Activated CD4-positive, alpha-beta T cell treated with anti-CD3 and anti-CD28 coated beads, Interleukin-2, amount 10 ng/mL, durations not matched to agents 7 days and 5 days (primary cell): ENCODE data around the gene SLC35B2. TPM values are rescaled to one million over a fixed set of nuclear protein-coding genes. Genes with fewer than 3 reads are reported as not detected.

Experiments
- CTCF ChIA-PET: fragments of 350-600 bp; sonication (Branson Sonifier 250); formaldehyde crosslinking; loops from one replicate; lab custom pipeline; 2021; ENCODE audit warnings: antibody characterized with exemption; lab: Charles Lee
- POLR2A ChIA-PET: fragments of 350-600 bp; sonication (Branson Sonifier 250); formaldehyde crosslinking; loops from one replicate; lab custom pipeline; 2021; ENCODE audit warnings: antibody characterized with exemption; lab: Charles Lee
- DNase-seq: peaks from one replicate; pipeline ENCODE4 v3.0.0-alpha.2; 2020
- H3K27ac Mint-ChIP-seq: one replicate; pipeline ENCODE4 v1.8.0; 2021; ENCODE audit warnings: mild to moderate bottlenecking, moderate library complexity, mixed read lengths
- H3K27me3 Mint-ChIP-seq: one replicate; pipeline ENCODE4 v1.8.0; 2021; ENCODE audit warnings: mixed read lengths
- H3K36me3 Mint-ChIP-seq: one replicate; pipeline ENCODE4 v1.8.0; 2021; ENCODE audit warnings: low read depth, mixed read lengths
- H3K4me1 Mint-ChIP-seq: one replicate; pipeline ENCODE4 v1.8.0; 2021; ENCODE audit warnings: mixed read lengths
- H3K4me3 Mint-ChIP-seq: one replicate; pipeline ENCODE4 v1.8.0; 2021; ENCODE audit warnings: mild to moderate bottlenecking, moderate library complexity, mixed read lengths
- H3K9me3 Mint-ChIP-seq: one replicate; pipeline ENCODE4 v1.8.0; 2021; ENCODE audit warnings: mixed read lengths
- total RNA-seq, 2 experiments: library from RNA; stranded (reverse); gene quantifications; one replicate each; pipeline ENCODE4 v1.2.3, GENCODE V29; 2021

SLC35B2 gene
- total RNA-seq, 2 experiments from 2014 or later = 29.5 to 30.1 TPM

DNA sequence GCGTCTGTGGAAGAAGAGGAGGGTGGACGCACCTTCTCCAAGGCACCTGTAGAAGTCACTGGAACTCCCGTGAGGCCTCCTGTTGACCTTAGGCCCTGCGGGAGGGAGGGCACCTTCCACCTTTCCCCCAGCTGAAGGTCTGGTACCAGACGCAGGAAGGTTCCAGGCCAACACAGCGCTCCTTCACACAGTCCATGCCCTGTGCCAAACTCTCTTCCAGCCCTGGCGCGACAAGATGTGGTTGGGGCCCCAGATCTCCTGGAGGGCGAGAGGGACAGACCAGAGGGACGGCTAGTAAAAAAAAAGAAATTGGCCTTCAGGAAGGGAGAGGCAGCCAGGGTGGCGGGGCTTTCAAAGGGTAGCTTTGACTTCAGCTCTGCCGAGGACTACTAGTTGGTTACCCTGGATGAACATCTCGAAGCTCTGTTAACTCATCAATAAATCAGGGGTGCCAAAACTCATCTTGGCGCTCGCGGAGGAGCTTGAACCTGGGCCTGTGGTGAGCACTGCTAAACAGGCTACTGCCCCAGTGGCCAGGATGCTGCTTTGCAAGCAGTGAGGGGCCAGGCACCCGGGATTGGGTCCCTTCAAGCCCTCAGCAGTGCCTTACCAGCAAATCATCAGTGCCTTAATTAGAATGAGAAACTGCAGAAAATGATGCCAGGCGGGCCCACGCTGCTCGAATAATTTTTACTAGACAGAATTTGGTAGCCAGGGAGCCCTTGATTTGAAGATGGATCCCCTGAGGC lies 40.9 kb upstream of the SLC35B2 start:
- POLR2A ChIA-PET = no interaction called here
- Mint-ChIP-seq H3K4me3 (no peak overlapping the region), H3K9me3 (no peaks in the 10 kb centered on the region), H3K4me1 (peaks cover 8% of the 10 kb centered on the region), H3K36me3 (peaks cover 15% of the 10 kb centered on the region), H3K27ac (no peak overlapping the region), H3K27me3 (peaks cover 41% of the 10 kb centered on the region)
- CTCF ChIA-PET = interaction anchor here (0.6 to 2.0 kb wide), 5 partner anchors 16 to 198 kb away, joined by 3 to 6 read pairs (median 4); no protein-coding TSS in a partner anchor
- DNase-seq = no peak

DNA sequence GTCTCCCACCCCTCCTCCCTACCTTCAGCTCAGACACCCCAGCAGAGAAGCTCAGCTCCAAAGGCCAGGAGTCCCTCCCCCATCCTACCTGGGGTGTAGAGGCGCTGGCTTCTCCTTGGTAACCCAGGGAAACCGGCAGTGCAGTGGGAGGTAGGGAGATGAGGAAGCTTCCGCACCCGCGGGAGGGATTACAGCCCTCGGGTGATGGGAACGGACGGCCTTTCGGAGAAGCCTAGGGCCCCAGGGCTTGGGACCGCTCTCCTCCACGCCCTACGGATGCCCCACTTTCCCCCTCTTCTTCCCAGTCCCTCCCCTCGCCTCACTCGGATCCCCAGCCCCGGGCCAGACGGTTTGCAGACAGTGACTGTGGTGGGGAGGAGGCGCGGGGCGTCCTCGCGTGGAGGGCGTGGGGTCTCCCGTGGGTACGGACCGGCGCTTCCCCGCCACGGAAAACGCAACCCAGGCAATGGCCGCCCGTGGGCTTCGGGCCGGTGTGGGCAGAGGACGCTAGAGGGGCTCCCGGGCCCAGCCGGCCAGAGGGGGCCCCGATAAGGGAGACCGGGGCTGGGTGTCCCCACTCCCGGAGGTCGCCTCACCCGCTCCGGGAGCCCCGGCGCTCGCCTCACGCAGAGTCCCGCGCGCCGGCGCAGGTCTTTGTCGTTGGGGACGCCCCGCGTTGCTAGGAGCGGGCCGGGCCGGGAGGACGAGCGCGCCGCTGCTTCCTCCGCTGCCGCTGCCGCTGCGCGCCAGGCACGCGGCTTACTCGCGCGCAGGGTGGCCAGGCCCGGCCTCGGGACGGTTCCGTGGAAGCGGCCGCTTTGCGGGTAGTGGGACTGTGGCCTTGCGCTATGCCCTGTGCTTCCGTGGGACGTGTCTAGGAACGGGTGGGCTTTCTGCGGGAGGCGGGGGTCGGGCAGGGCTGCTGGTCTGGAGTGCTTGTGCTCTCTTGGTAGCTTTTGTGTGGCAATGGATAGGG lies 40.0 kb upstream of the SLC35B2 start:
- ChIA-PET POLR2A (no interaction called here), CTCF (interaction anchor here (1.0 to 2.0 kb wide), 6 partner anchors 12 to 42 kb away, joined by 3 to 6 read pairs (median 4); partner anchors contain the start of gene AARS2)
- H3K4me1 Mint-ChIP-seq = peaks cover 8% of the 10 kb centered on the region
- DNase-seq = peak; percentile 45
- peak overlapping the region; percentile 27 for H3K4me3 Mint-ChIP-seq
- no peak overlapping the region for H3K27ac Mint-ChIP-seq
- peaks cover 14% of the 10 kb centered on the region for H3K36me3 Mint-ChIP-seq
- peaks cover 43% of the 10 kb centered on the region for H3K27me3 Mint-ChIP-seq
- H3K9me3 Mint-ChIP-seq = no peaks in the 10 kb centered on the region

DNA sequence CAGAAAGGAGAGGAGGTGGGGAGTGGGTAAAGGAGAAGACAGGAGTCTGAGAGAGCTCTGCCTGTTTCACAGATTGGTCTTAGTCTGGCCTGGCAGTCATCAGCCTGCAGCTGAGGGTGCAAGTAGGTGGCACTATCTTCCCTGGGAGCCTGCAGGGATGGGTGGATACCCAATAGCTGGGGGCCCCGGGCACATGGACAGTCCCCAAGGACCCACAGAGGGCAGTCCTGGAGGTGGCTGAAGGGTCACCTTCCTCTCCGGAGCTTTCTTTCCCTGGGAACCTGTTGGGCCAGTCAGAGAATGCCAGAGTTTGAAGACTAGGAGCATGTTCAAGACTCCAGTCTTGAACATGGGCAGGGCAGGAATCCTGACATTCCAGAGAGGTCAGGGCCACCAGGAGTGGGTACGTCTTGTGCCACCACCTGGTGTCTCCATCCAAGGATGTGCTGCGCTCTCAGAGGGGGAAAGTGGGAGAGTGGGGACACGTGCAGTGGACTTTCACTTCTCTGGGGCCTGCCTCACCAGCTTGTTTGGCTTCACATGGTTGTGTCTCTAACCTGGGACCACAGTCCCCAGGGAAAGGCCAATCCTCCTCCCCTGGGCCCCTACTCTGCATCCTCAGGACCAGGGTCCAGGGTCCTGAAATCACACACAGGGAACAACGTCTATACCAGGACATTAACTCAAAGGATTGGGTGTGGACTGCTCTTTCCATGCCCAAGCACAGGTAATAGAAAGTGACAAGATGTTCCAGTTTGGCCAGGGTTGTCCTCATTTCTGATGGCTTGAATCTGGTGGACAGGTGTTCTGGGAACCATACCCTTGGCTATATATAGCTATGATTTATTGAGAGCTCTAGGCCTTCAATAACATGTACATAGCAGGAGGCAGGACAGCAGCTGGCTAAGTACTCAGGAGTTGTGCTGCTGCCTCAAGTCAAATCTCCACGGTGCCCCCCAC lies 37.8 kb upstream of the SLC35B2 start:
- ChIA-PET POLR2A (no interaction called here), CTCF (interaction anchor here (1.1 to 1.4 kb wide), 4 partner anchors 18 to 27 kb away, joined by 3 read pairs; partner anchors contain the start of gene AARS2)
- Mint-ChIP-seq H3K4me1 (peaks cover 8% of the 10 kb centered on the region), H3K27me3 (peaks cover 59% of the 10 kb centered on the region), H3K36me3 (peaks cover 4% of the 10 kb centered on the region), H3K27ac (peak overlapping the region; percentile 68), H3K4me3 (no peak overlapping the region), H3K9me3 (no peaks in the 10 kb centered on the region)
- DNase-seq = no peak

DNA sequence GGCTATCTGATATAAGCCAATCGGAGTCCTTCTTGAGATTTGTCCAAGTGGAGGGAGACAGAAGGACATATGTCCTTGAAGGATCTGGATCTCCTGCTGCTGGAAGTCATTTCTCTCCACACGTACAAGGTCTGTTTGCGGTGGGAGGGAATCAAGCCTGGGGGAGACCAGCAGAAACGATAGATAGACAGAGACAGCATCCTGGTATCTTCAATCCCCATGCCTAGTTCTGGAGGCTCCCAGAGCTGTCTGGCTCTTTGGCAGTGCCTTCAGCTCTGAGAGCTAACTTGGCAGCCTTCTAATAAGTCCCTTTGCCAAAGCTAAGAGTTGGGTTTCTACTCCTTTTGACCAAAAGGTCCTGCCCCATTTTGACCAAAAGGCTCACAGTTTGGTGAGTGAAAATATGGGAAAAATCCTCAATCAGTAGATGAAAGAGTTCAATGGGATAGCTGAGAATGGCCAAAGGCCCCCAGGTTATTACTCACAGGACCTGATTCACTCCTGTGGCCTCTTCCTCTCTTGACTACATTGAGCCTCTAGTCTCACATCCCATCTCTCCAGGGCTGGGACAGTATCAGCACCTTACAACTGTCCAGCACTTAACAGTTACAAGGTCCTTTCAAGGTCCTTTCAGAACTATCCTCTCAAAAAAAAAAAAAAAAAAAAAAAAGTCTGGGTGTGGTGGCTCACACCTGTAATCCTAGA lies 35.5 kb upstream of the SLC35B2 start:
- DNase-seq = no peak
- no peak overlapping the region for H3K4me3 Mint-ChIP-seq
- H3K27me3 Mint-ChIP-seq = peaks cover 63% of the 10 kb centered on the region
- ChIA-PET CTCF (interaction anchor here (2.7 kb wide), 1 partner anchor 12 kb away, joined by 7 read pairs; no protein-coding TSS in a partner anchor), POLR2A (no interaction called here)
- H3K36me3 Mint-ChIP-seq = no peaks in the 10 kb centered on the region
- H3K9me3 Mint-ChIP-seq = no peaks in the 10 kb centered on the region
- no peak overlapping the region for H3K27ac Mint-ChIP-seq
- H3K4me1 Mint-ChIP-seq = peaks cover 4% of the 10 kb centered on the region

DNA sequence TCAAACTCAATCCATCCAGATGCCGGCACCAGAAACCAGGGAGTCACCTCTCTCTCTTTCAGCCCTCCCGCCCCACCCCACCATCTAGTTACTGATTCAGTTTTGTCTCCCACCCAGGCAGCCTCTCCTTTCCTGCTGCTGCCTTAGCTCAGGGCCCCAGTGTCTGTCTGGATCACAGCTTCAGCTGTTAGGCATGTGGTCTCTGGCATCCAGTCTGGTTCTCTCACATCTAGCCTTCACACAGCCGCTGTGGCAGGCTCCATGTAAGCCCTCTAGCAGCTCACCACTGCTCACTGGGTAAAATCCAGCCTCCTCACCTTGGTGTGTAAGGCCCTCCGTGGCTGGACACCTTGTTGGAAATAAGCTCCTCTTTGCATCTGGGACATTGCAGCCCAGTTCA lies 34.5 kb upstream of the SLC35B2 start:
- Mint-ChIP-seq H3K27ac (no peak overlapping the region), H3K4me3 (no peak overlapping the region), H3K4me1 (peaks cover under 1% of the 10 kb centered on the region), H3K36me3 (no peaks in the 10 kb centered on the region), H3K27me3 (peaks cover 61% of the 10 kb centered on the region), H3K9me3 (no peaks in the 10 kb centered on the region)
- CTCF ChIA-PET = interaction anchor here (1.0 to 2.7 kb wide), 2 partner anchors 13 to 21 kb away, joined by 3 to 7 read pairs; partner anchors contain the start of gene AARS2
- DNase-seq = no peak
- POLR2A ChIA-PET = no interaction called here

DNA sequence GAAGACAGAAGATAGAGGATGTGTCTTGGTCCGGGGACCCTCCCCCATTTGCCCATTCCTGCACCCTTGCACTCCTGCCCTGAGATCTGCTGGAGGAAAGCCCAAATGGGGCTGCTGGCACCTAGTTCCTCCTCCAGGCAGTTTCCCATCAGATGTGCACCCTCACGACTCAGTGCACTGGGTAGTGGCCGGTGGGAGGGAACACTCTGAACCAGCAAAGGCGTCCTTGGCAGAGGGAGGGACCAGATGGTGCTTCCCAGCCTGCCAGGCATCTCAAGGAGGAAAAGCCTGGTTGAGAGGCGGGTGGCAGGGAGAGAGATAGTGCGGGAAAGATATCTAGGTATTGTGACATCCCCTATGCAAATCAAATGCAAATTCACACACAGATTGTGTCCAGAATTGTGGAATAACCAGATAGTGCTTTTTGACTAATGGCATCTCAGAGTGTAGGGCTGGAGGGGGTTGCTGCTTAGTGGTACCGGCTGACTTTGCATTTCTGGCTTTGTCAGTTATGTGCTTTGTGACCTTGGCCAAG lies 32.5 kb upstream of the SLC35B2 start:
- ChIA-PET CTCF (no interaction called here), POLR2A (no interaction called here)
- Mint-ChIP-seq H3K4me1 (no peaks in the 10 kb centered on the region), H3K9me3 (no peaks in the 10 kb centered on the region), H3K36me3 (no peaks in the 10 kb centered on the region), H3K27ac (no peak overlapping the region), H3K4me3 (no peak overlapping the region), H3K27me3 (peaks cover 48% of the 10 kb centered on the region)
- no peak for DNase-seq

DNA sequence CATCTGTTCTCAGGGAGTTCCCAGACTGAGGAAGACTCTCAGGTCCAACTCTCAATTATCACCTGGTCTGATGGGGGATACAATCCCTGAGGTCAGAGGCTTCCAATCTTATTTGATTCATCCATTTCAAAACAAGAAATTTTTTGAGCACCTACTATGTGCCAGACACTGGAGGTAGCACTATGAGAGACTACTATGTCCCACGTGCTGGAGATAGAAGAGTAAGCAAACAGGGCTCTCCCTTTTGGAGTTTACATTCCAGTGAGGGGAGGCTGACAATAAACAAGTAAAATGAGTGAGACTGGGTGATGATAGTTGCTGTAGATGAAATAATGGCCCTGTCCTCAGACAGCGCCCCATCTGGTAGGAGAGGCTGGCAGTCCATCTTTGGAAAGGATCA lies 29.4 kb upstream of the SLC35B2 start:
- Mint-ChIP-seq H3K27me3 (peaks cover 44% of the 10 kb centered on the region), H3K4me3 (no peak overlapping the region), H3K4me1 (no peaks in the 10 kb centered on the region), H3K27ac (no peak overlapping the region), H3K36me3 (no peaks in the 10 kb centered on the region), H3K9me3 (no peaks in the 10 kb centered on the region)
- DNase-seq = no peak
- ChIA-PET POLR2A (no interaction called here), CTCF (no interaction called here)

DNA sequence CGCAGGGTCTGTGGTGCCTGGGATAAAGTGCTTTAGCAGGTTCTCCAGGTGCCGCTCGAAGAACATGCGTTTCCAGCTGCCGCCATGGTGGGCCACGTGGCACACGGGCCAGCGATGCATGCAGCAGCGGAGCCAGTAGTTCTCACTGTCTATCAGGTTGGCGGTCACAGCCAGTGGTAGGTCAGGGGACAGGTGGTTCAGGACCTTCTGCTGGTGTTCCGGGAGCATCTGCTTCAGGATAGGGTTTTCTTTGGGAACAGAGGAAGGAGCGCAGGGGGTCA lies 28.9 kb upstream of the SLC35B2 start:
- peaks cover 41% of the 10 kb centered on the region for H3K27me3 Mint-ChIP-seq
- CTCF ChIA-PET = interaction anchor here (0.8 to 1.2 kb wide), 2 partner anchors 18 to 19 kb away, joined by 3 read pairs; no protein-coding TSS in a partner anchor
- DNase-seq = no peak
- H3K4me3 Mint-ChIP-seq = no peak overlapping the region
- no peaks in the 10 kb centered on the region for H3K9me3 Mint-ChIP-seq
- no peaks in the 10 kb centered on the region for H3K4me1 Mint-ChIP-seq
- POLR2A ChIA-PET = no interaction called here
- H3K36me3 Mint-ChIP-seq = no peaks in the 10 kb centered on the region
- no peak overlapping the region for H3K27ac Mint-ChIP-seq

DNA sequence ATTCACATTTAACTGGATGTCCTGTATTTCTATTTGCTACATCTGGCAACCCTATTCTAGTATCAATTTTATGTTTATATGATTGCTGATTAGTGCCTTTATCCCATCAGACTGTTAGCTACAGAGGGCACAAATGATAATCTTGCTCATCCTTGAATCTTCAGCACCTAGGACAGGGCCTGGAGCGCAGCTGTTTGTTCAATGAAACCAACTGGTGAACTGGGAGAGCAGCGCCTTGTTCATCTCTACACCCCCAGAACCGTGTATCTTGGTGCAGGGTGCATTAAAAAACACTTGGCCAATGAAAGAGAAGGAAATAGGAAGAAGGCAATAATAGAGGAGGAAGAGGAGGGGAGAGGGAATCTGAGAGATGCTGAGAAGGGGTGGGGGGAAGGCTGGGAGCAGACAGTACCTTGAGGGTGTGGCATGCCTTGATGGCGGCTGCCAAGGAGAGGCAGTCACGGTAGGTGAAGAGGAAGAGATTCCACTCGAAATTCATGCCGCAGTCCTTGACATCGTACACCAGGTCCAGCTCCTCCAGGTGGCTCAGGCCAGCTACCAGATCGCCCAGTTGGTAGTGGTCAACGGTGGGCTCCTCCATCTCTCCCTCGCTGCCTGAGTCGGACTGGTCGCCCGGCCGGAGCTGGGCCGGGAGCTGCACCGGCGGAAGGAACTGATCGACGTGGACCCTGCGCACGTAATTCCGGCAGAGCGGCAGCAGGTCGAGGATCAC lies 28.4 kb upstream of the SLC35B2 start:
- H3K4me3 Mint-ChIP-seq = no peak overlapping the region
- ChIA-PET POLR2A (no interaction called here), CTCF (interaction anchor here (0.8 to 1.2 kb wide), 2 partner anchors 17 to 19 kb away, joined by 3 read pairs; no protein-coding TSS in a partner anchor)

DNA sequence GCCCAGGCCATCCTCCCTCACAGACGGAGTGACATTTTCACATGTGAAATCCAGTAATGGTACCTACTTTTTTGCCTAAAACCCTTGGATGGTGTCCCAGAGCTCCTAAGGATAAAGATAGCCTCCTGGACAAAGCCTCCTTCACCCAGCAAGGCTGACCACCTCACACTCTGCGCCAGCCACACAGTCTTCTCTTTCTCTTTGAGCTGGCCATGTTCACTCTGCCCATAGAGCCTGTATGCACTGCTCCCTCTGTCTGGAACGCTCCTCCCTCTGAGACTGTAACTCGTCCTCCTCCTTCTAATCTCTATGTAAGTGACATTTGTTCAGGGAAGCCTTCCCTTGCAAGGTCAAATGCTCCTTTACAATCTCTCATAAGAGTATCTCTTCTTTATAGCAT lies 27.5 kb upstream of the SLC35B2 start:
- Mint-ChIP-seq H3K4me3 (no peak overlapping the region), H3K27ac (no peak overlapping the region), H3K27me3 (peaks cover 35% of the 10 kb centered on the region), H3K36me3 (no peaks in the 10 kb centered on the region), H3K4me1 (no peaks in the 10 kb centered on the region), H3K9me3 (no peaks in the 10 kb centered on the region)
- DNase-seq = no peak
- ChIA-PET CTCF (interaction anchor here (1.2 to 1.4 kb wide), 2 partner anchors 17 to 72 kb away, joined by 3 read pairs; no protein-coding TSS in a partner anchor), POLR2A (no interaction called here)

More for the DNA sequence above, 28.4 kb upstream of the SLC35B2 start:
- Mint-ChIP-seq H3K9me3 (no peaks in the 10 kb centered on the region), H3K36me3 (no peaks in the 10 kb centered on the region), H3K27me3 (peaks cover 39% of the 10 kb centered on the region), H3K27ac (no peak overlapping the region), H3K4me1 (no peaks in the 10 kb centered on the region)
- no peak for DNase-seq

DNA sequence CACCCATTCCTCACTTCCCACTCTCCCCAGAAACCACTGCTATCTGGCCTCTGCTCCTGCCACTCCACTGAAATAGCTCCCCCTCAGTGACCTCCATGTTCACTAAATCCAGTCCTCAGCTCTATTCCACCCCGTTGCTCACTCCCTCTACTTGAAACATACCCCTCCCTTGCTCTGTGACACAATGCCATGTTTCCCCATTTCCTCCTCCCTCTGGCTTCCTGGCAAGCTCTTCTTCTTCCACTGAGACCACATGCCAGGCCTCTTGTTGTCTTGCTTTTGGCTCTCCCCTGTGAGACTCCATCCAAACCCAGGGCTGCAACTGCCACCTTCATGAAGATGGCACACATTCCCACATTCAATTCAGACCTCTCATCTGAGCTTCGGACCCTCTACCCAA lies 26.8 kb upstream of the SLC35B2 start:
- Mint-ChIP-seq H3K27ac (no peak overlapping the region), H3K4me1 (no peaks in the 10 kb centered on the region), H3K9me3 (no peaks in the 10 kb centered on the region), H3K36me3 (no peaks in the 10 kb centered on the region), H3K27me3 (peaks cover 34% of the 10 kb centered on the region), H3K4me3 (no peak overlapping the region)
- ChIA-PET CTCF (interaction anchor here (0.9 to 2.3 kb wide), 4 partner anchors 16 to 72 kb away, joined by 3 to 7 read pairs (median 3); no protein-coding TSS in a partner anchor), POLR2A (no interaction called here)
- DNase-seq = no peak
